Left ventricle myocardium inferior (tissue), 1 donor: ENCODE data around the gene PRKCZ. TPM values are rescaled to one million over a fixed set of nuclear protein-coding genes. Genes with fewer than 3 reads are reported as not detected.

Experiments used
- DNase-seq: peaks from one replicate; pipeline ENCODE4 v3.0.0-alpha.2; 2020
- H3K27ac ChIP-seq: fragments of 200-600 bp; replicated peaks from 2 replicates; pipeline ENCODE4 v1.8.0; 2021
- H3K27me3 ChIP-seq: fragments of 200-600 bp; 2 replicates; pipeline ENCODE4 v1.8.0; 2021; ENCODE audit warnings: low read depth
- H3K36me3 ChIP-seq: fragments of 200-600 bp; 2 replicates; pipeline ENCODE4 v1.8.0; 2021
- H3K4me1 ChIP-seq: fragments of 200-600 bp; 2 replicates; pipeline ENCODE4 v1.8.0; 2021
- H3K4me3 ChIP-seq: fragments of 200-600 bp; 2 replicates; pipeline ENCODE4 v1.8.0; 2021; ENCODE audit warnings: mild to moderate bottlenecking, moderate library complexity
- H3K9me3 ChIP-seq: fragments of 200-600 bp; replicated peaks from 2 replicates; pipeline ENCODE4 v1.8.0; 2021
- intact Hi-C: fragments of 100-400 bp; cut with micrococcal nuclease; formaldehyde crosslinking; loops from one replicate; pipeline ENCODE4 v1.11.0; 2022
- total RNA-seq: library from RNA; stranded (reverse); fragmentation: NEBNext Ultra II Directional; extraction: Animal tissue kit (Norgen Biotek cat#: 25700); gene quantifications from one replicate; pipeline ENCODE4 v1.2.1, GENCODE V29; 2021
- TF ChIP-seq, protein P1 (sequence below): fragments of 200-600 bp; IDR thresholded peaks from 2 replicates; pipeline ENCODE4 v1.8.0; 2021; ENCODE audit warnings: antibody characterized with exemption, mild to moderate bottlenecking, borderline replicate concordance
- donor health status: DM: no; HTN: yes; CAD: no; lungs with severe emphysema.

The PRKCZ gene
- total RNA-seq, 1 donor from 2014 or later, result 19.1 TPM

DNA sequence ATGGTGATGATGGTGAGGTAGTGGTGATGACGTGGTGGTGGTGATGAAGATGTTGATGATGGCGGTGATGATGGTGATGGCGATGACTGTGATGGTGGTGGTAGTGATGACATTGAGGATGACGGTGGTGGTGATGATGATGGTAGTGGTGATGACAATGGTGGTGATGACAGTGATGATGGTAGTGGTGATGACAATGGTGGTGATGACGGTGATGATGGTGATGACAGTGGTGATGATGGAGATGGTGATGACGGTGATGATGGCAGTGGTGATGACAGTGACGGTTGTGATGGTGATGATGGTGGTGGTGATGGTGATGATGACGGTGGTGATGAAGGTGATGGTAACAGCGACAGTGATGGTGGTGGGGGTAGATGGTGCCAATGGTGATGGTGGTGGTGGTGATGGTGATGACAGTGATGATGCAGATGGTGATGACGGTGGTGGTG lies 105.0 kb downstream of the PRKCZ start:
- Histone ChIP-seq H3K4me1 (peaks cover 11% of the 10 kb centered on the region), H3K4me3 (no peak overlapping the region), H3K9me3 (no peaks in the 10 kb centered on the region), H3K36me3 (no peaks in the 10 kb centered on the region), H3K27ac (no peak overlapping the region), H3K27me3 (no peaks in the 10 kb centered on the region)
- no peak for DNase-seq
- TF ChIP-seq, protein P1, sequence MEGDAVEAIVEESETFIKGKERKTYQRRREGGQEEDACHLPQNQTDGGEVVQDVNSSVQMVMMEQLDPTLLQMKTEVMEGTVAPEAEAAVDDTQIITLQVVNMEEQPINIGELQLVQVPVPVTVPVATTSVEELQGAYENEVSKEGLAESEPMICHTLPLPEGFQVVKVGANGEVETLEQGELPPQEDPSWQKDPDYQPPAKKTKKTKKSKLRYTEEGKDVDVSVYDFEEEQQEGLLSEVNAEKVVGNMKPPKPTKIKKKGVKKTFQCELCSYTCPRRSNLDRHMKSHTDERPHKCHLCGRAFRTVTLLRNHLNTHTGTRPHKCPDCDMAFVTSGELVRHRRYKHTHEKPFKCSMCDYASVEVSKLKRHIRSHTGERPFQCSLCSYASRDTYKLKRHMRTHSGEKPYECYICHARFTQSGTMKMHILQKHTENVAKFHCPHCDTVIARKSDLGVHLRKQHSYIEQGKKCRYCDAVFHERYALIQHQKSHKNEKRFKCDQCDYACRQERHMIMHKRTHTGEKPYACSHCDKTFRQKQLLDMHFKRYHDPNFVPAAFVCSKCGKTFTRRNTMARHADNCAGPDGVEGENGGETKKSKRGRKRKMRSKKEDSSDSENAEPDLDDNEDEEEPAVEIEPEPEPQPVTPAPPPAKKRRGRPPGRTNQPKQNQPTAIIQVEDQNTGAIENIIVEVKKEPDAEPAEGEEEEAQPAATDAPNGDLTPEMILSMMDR, result no peak
- intact Hi-C loops, result no loop called here

DNA sequence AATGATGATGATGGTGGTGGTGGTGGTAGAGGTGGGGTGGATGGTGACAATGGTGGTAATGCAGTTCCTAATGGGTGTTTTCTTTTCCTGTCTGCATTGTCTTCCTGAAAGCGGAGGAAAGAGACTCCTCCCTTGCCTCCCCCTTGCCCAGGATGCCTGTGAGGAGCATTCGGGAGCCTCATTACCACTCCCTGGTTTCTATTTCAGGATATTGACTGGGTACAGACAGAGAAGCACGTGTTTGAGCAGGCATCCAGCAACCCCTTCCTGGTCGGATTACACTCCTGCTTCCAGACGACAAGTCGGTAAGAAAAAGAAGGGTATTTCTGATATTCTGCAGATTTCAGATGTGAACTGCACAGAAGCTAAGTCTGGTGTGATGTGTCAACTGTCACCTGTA lies 105.6 kb downstream of the PRKCZ start:
- Histone ChIP-seq H3K36me3 (no peaks in the 10 kb centered on the region), H3K4me1 (peaks cover 11% of the 10 kb centered on the region), H3K27ac (no peak overlapping the region), H3K27me3 (no peaks in the 10 kb centered on the region), H3K9me3 (no peaks in the 10 kb centered on the region), H3K4me3 (no peak overlapping the region)
- intact Hi-C loops, result no loop called here
- TF ChIP-seq, protein P1, result no peak
- DNase-seq, result no peak

DNA sequence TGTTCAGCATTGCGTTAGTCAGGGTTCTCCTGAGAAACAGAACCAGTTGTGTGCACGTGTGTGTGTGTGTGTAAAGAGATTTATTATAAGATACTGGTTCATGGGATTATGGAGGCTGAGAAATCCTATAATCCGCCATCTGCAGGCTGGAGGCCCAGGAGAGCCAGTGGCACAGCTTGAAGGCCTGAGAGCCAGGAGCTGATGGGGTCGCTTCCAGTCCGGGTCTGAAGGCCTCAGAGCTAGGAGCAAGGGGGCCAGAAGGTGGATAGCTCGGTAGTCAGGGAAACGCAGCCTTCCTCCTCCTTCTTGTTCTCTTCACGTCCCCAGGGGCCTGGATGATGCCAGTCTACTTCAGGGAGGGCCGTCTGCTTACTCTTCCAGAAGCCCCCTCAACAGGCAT lies 106.7 kb downstream of the PRKCZ start:
- no peak for DNase-seq
- intact Hi-C loops, result no loop called here
- TF ChIP-seq, protein P1, result no peak
- no peaks in the 10 kb centered on the region for H3K36me3 ChIP-seq
- H3K9me3 ChIP-seq, result no peaks in the 10 kb centered on the region
- H3K4me1 ChIP-seq, result peaks cover 11% of the 10 kb centered on the region
- no peak overlapping the region for H3K27ac ChIP-seq
- no peak overlapping the region for H3K4me3 ChIP-seq
- no peaks in the 10 kb centered on the region for H3K27me3 ChIP-seq

DNA sequence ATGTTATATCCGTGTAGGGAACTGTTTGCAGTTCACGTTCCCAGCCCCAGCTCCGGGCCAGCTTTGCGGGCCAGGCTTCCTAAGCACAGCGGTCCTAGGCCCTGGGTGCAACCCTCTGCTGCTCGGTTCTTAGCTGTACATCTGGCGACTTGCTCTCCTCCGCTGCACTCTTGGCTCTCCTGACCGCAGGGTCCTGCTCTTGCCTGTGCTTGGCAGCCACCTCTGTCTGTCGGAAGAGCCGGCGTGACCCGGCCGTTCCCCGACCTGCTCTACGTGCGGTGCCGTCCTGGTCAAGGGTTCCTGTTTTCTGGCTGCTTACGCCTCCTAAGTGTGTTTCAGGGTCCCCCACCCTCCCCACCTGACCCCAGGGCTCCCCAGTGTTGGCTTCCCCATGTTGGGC lies 107.6 kb downstream of the PRKCZ start:
- Histone ChIP-seq H3K4me1 (peaks cover 11% of the 10 kb centered on the region), H3K27ac (no peak overlapping the region), H3K9me3 (no peaks in the 10 kb centered on the region), H3K36me3 (no peaks in the 10 kb centered on the region), H3K27me3 (no peaks in the 10 kb centered on the region), H3K4me3 (no peak overlapping the region)
- TF ChIP-seq, protein P1, result no peak
- intact Hi-C loops, result no loop called here
- no peak for DNase-seq

DNA sequence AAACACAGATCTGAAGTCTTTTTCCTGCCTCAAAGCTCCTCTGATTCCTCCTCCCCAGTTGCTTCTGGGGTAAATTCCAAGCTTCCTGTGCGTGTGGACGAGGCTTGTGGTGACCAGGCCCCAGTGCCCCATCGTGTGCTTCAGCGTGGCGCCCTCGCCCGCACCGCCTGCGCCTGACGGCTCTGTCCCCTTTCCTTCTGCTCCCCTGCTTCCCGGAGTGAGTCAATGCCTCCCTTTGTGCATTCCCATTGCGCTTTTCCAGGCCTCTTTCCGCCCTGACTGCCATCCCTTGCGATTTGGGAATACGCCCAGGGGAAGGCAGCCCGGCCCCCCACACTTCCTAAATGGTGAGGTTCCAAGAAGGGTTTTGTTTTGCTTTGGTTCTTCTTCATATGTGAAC lies 108.1 kb downstream of the PRKCZ start:
- no peak overlapping the region for H3K4me3 ChIP-seq
- DNase-seq, result no peak
- H3K36me3 ChIP-seq, result no peaks in the 10 kb centered on the region
- no peaks in the 10 kb centered on the region for H3K27me3 ChIP-seq
- H3K9me3 ChIP-seq, result no peaks in the 10 kb centered on the region
- no peak overlapping the region for H3K27ac ChIP-seq
- peaks cover 11% of the 10 kb centered on the region for H3K4me1 ChIP-seq
- TF ChIP-seq, protein P1, result no peak
- intact Hi-C loops, result no loop called here

DNA sequence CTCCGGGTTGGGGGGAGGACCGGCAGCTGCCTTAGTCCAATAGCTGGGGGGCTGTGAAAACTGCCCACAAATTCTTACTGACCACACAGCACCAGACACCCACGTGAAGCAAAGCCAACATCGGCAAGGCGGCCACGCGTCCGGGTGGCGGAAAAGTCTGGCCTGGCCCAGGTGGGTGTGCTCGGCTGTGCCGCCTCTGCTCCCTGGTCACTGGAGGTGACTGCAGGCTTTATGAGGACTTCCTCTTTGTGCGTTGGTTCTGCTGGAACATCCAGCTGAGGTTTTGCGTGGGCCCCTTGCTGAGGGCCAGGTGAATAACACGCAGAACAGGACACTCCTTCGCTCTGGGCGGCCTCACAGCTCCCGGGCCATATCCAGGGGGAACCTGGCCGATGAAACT lies 108.9 kb downstream of the PRKCZ start:
- no peaks in the 10 kb centered on the region for H3K36me3 ChIP-seq
- H3K27ac ChIP-seq, result no peak overlapping the region
- peaks cover 11% of the 10 kb centered on the region for H3K4me1 ChIP-seq
- TF ChIP-seq, protein P1, result no peak
- no peak overlapping the region for H3K4me3 ChIP-seq
- DNase-seq, result no peak
- H3K9me3 ChIP-seq, result no peaks in the 10 kb centered on the region
- intact Hi-C loops, result no loop called here
- H3K27me3 ChIP-seq, result no peaks in the 10 kb centered on the region
